MM.1S (cell line): Measurements from ENCODE around the gene TFPI.

Experiments used
- CTCF ChIP-seq: fragments of 300-600 bp; sonication (generic); IDR thresholded peaks from 2 replicates; pipeline ENCODE4 v1.5.1; 2016; ENCODE audit warnings: antibody characterized with exemption, low read length, mixed read lengths
- EZH2 ChIP-seq: fragments of 300-600 bp; sonication (generic); optimal IDR thresholded peaks from 2 replicates; pipeline ENCODE3; 2017; ENCODE audit warnings: low read depth, mild to moderate bottlenecking, antibody characterized with exemption, low read length, mixed read lengths
- EZH2phosphoT487 ChIP-seq: fragments of 300-600 bp; sonication (generic); IDR thresholded peaks from 2 replicates; pipeline ENCODE4 v1.6.1; 2018; ENCODE audit warnings: antibody characterized with exemption, low read length

GRCh38 chr2:187438455-187438854, 115.8 kb downstream of the TFPI start:
- no peak for TF ChIP-seq CTCF
- TF ChIP-seq EZH2 = no peak
- TF ChIP-seq EZH2phosphoT487 = no peak
